ENCODE data around the gene RRAS2.
"Not testable (repeated sequence)": the region's sequence is repeated elsewhere in the genome, so short reads cannot be mapped to it uniquely, and the experiment has no call there.

RRAS2 gene

GRCh38 chr11:14261066-14261465 lies 97.9 kb downstream of the RRAS2 start:
- Histone ChIP-seq H3K27me3 (ENCODE audit: control insufficient read depth, insufficient read depth, low read length) (peaks cover 8% of the 10 kb centered on the region), H3K4me1 (ENCODE audit: control insufficient read depth, insufficient read depth, low read length) (no peaks in the 10 kb centered on the region), H3K36me3 (ENCODE audit: control insufficient read depth, insufficient read depth, low read length) (peaks cover 3% of the 10 kb centered on the region), H3K9ac (ENCODE audit: low read depth, low read length) (no peak overlapping the region), H3K9me3 (ENCODE audit: control insufficient read depth, insufficient read depth, low read length) (no peaks in the 10 kb centered on the region), H3K4me3 (ENCODE audit: low read depth, low read length) (no peak overlapping the region)

- H3K36me3 ChIP-seq (ENCODE audit: control insufficient read depth, insufficient read depth, low read length) = peaks cover under 1% of the 10 kb centered on the region
- peaks cover 8% of the 10 kb centered on the region for H3K27me3 ChIP-seq (ENCODE audit: control insufficient read depth, insufficient read depth, low read length)
- H3K9ac ChIP-seq (ENCODE audit: low read depth, low read length) = no peak overlapping the region
- H3K4me3 ChIP-seq (ENCODE audit: low read depth, low read length) = no peak overlapping the region
- no peaks in the 10 kb centered on the region for H3K9me3 ChIP-seq (ENCODE audit: control insufficient read depth, insufficient read depth, low read length)
- no peaks in the 10 kb centered on the region for H3K4me1 ChIP-seq (ENCODE audit: control insufficient read depth, insufficient read depth, low read length)
Observed at GRCh38 chr11:14259878-14260277, 99.1 kb downstream of the RRAS2 start.

GRCh38 chr11:14259186-14259784 lies 99.7 kb downstream of the RRAS2 start:
- Histone ChIP-seq H3K27me3 (ENCODE audit: control insufficient read depth, insufficient read depth, low read length) (peaks cover 8% of the 10 kb centered on the region), H3K9ac (ENCODE audit: low read depth, low read length) (no peak overlapping the region), H3K4me1 (ENCODE audit: control insufficient read depth, insufficient read depth, low read length) (no peaks in the 10 kb centered on the region), H3K36me3 (ENCODE audit: control insufficient read depth, insufficient read depth, low read length) (no peaks in the 10 kb centered on the region), H3K9me3 (ENCODE audit: control insufficient read depth, insufficient read depth, low read length) (no peaks in the 10 kb centered on the region), H3K4me3 (ENCODE audit: low read depth, low read length) (no peak overlapping the region)

GRCh38 chr11:14258221-14258935 lies 100.6 kb downstream of the RRAS2 start:
- Histone ChIP-seq H3K27me3 (ENCODE audit: control insufficient read depth, insufficient read depth, low read length) (peaks cover 8% of the 10 kb centered on the region), H3K4me1 (ENCODE audit: control insufficient read depth, insufficient read depth, low read length) (no peaks in the 10 kb centered on the region), H3K9ac (ENCODE audit: low read depth, low read length) (no peak overlapping the region), H3K4me3 (ENCODE audit: low read depth, low read length) (no peak overlapping the region), H3K9me3 (ENCODE audit: control insufficient read depth, insufficient read depth, low read length) (no peaks in the 10 kb centered on the region), H3K36me3 (ENCODE audit: control insufficient read depth, insufficient read depth, low read length) (no peaks in the 10 kb centered on the region)

GRCh38 chr11:14255238-14255534 lies 103.8 kb downstream of the RRAS2 start:
- H3K27me3 ChIP-seq (ENCODE audit: control insufficient read depth, insufficient read depth, low read length) = peaks cover 8% of the 10 kb centered on the region
- H3K36me3 ChIP-seq (ENCODE audit: control insufficient read depth, insufficient read depth, low read length) = no peaks in the 10 kb centered on the region
- H3K9me3 ChIP-seq (ENCODE audit: control insufficient read depth, insufficient read depth, low read length) = no peaks in the 10 kb centered on the region
- H3K4me3 ChIP-seq (ENCODE audit: low read depth, low read length) = no peak overlapping the region
- H3K4me1 ChIP-seq (ENCODE audit: control insufficient read depth, insufficient read depth, low read length) = no peaks in the 10 kb centered on the region
- no peak overlapping the region for H3K9ac ChIP-seq (ENCODE audit: low read depth, low read length)

GRCh38 chr11:14254533-14255237 lies 104.3 kb downstream of the RRAS2 start:
- Histone ChIP-seq H3K4me1 (ENCODE audit: control insufficient read depth, insufficient read depth, low read length) (no peaks in the 10 kb centered on the region), H3K9me3 (ENCODE audit: control insufficient read depth, insufficient read depth, low read length) (no peaks in the 10 kb centered on the region), H3K4me3 (ENCODE audit: low read depth, low read length) (no peak overlapping the region), H3K36me3 (ENCODE audit: control insufficient read depth, insufficient read depth, low read length) (no peaks in the 10 kb centered on the region), H3K9ac (ENCODE audit: low read depth, low read length) (no peak overlapping the region), H3K27me3 (ENCODE audit: control insufficient read depth, insufficient read depth, low read length) (peaks cover 7% of the 10 kb centered on the region)

- Histone ChIP-seq H3K4me3 (ENCODE audit: low read depth, low read length) (no peak overlapping the region), H3K9me3 (ENCODE audit: control insufficient read depth, insufficient read depth, low read length) (no peaks in the 10 kb centered on the region), H3K9ac (ENCODE audit: low read depth, low read length) (no peak overlapping the region), H3K36me3 (ENCODE audit: control insufficient read depth, insufficient read depth, low read length) (no peaks in the 10 kb centered on the region), H3K4me1 (ENCODE audit: control insufficient read depth, insufficient read depth, low read length) (peaks cover 4% of the 10 kb centered on the region), H3K27me3 (ENCODE audit: control insufficient read depth, insufficient read depth, low read length) (peaks cover 5% of the 10 kb centered on the region)
Observed at GRCh38 chr11:14253840-14254239, 105.1 kb downstream of the RRAS2 start.

GRCh38 chr11:14253421-14253820 lies 105.6 kb downstream of the RRAS2 start:
- no peaks in the 10 kb centered on the region for H3K9me3 ChIP-seq (ENCODE audit: control insufficient read depth, insufficient read depth, low read length)
- no peak overlapping the region for H3K9ac ChIP-seq (ENCODE audit: low read depth, low read length)
- peaks cover 4% of the 10 kb centered on the region for H3K27me3 ChIP-seq (ENCODE audit: control insufficient read depth, insufficient read depth, low read length)
- no peak overlapping the region for H3K4me3 ChIP-seq (ENCODE audit: low read depth, low read length)
- H3K36me3 ChIP-seq (ENCODE audit: control insufficient read depth, insufficient read depth, low read length) = no peaks in the 10 kb centered on the region
- H3K4me1 ChIP-seq (ENCODE audit: control insufficient read depth, insufficient read depth, low read length) = peaks cover 8% of the 10 kb centered on the region

- H3K27me3 ChIP-seq (ENCODE audit: control insufficient read depth, insufficient read depth, low read length); H3K4me1 ChIP-seq (ENCODE audit: control insufficient read depth, insufficient read depth, low read length); H3K9ac ChIP-seq (ENCODE audit: low read depth, low read length); H3K4me3 ChIP-seq (ENCODE audit: low read depth, low read length); H3K9me3 ChIP-seq (ENCODE audit: control insufficient read depth, insufficient read depth, low read length); H3K36me3 ChIP-seq (ENCODE audit: control insufficient read depth, insufficient read depth, low read length): not testable (repeated sequence)
Observed at GRCh38 chr11:14252501-14252900, 106.5 kb downstream of the RRAS2 start.

GRCh38 chr11:14251754-14252153 lies 107.2 kb downstream of the RRAS2 start:
- Histone ChIP-seq H3K9ac (ENCODE audit: low read depth, low read length) (no peak overlapping the region), H3K27me3 (ENCODE audit: control insufficient read depth, insufficient read depth, low read length) (no peaks in the 10 kb centered on the region), H3K4me3 (ENCODE audit: low read depth, low read length) (no peak overlapping the region), H3K36me3 (ENCODE audit: control insufficient read depth, insufficient read depth, low read length) (no peaks in the 10 kb centered on the region), H3K4me1 (ENCODE audit: control insufficient read depth, insufficient read depth, low read length) (peaks cover 9% of the 10 kb centered on the region), H3K9me3 (ENCODE audit: control insufficient read depth, insufficient read depth, low read length) (no peaks in the 10 kb centered on the region)

GRCh38 chr11:14249121-14249963 lies 109.6 kb downstream of the RRAS2 start:
- no peaks in the 10 kb centered on the region for H3K9me3 ChIP-seq (ENCODE audit: control insufficient read depth, insufficient read depth, low read length)
- H3K9ac ChIP-seq (ENCODE audit: low read depth, low read length) = no peak overlapping the region
- no peaks in the 10 kb centered on the region for H3K36me3 ChIP-seq (ENCODE audit: control insufficient read depth, insufficient read depth, low read length)
- peaks cover 9% of the 10 kb centered on the region for H3K4me1 ChIP-seq (ENCODE audit: control insufficient read depth, insufficient read depth, low read length)
- no peaks in the 10 kb centered on the region for H3K27me3 ChIP-seq (ENCODE audit: control insufficient read depth, insufficient read depth, low read length)
- H3K4me3 ChIP-seq (ENCODE audit: low read depth, low read length) = no peak overlapping the region

All from iPS-15b (cell line).